ENCODE results near the gene DGAT2. TPM values are rescaled to one million over a fixed set of nuclear protein-coding genes. Genes with fewer than 3 reads are reported as not detected.

Gene DGAT2
- total RNA-seq, 1 experiment from 2014 or later = 2.8 TPM

GRCh38 chr11:75836417-75836816 is 67.8 kb downstream of the DGAT2 start:
- Histone ChIP-seq H3K27me3 (ENCODE audit: insufficient read depth, low read length) (no peaks in the 10 kb centered on the region), H2BK12ac (ENCODE audit: insufficient read length, low read depth, low read length) (no peak overlapping the region), H3K18ac (ENCODE audit: insufficient read length, low read depth, low read length) (no peak overlapping the region), H3K4ac (ENCODE audit: low read depth, low read length) (no peak overlapping the region), H3T11ph (ENCODE audit: low read length) (no peak overlapping the region), H3K79me1 (ENCODE audit: insufficient read depth, low read depth, low read length, poor library complexity, severe bottlenecking) (no peaks in the 10 kb centered on the region), H3K79me2 (ENCODE audit: insufficient read depth, low read length) (no peaks in the 10 kb centered on the region; the same call in 1 of the 2 replicates), H3K4me1 (ENCODE audit: insufficient read depth, low read length) (no peaks in the 10 kb centered on the region; the same call in 1 of the 2 replicates), H4K8ac (replicated peaks; ENCODE audit: insufficient read length, low read depth, low read length) (no peak overlapping the region), H3K9ac (ENCODE audit: extremely low read depth, insufficient read length, low read length) (no peak overlapping the region), H2BK20ac (ENCODE audit: low read depth, low read length, poor library complexity, severe bottlenecking) (no peak overlapping the region), H4K20me1 (ENCODE audit: control insufficient read depth, insufficient read depth, insufficient read length) (no peaks in the 10 kb centered on the region), H3K23me2 (ENCODE audit: insufficient read length, low read depth, low read length, poor library complexity, severe bottlenecking) (no peaks in the 10 kb centered on the region), H2BK15ac (ENCODE audit: low read depth, low read length) (no peak overlapping the region), H3K14ac (ENCODE audit: insufficient read depth, low read length) (no peak overlapping the region), H2BK5ac (ENCODE audit: insufficient read length, low read length) (no peak overlapping the region), H3K9me3 (ENCODE audit: control insufficient read depth, low read depth, low read length) (no peaks in the 10 kb centered on the region), H2AK5ac (ENCODE audit: insufficient read length, low read length) (no peak overlapping the region), H3K23ac (ENCODE audit: insufficient read length, low read depth, low read length) (no peak overlapping the region), H3K27ac (ENCODE audit: insufficient read length, low read depth, low read length) (no peak overlapping the region), H3K4me2 (ENCODE audit: insufficient read depth, insufficient read length, low read length) (no peak overlapping the region), H4K91ac (ENCODE audit: insufficient read length, low read depth, low read length) (no peak overlapping the region), H2BK120ac (ENCODE audit: low read depth, low read length, poor library complexity, severe bottlenecking) (no peak overlapping the region), H2AFZ (ENCODE audit: low read length) (no peak overlapping the region), H4K5ac (ENCODE audit: insufficient read length, low read depth, low read length) (no peak overlapping the region), H3K56ac (ENCODE audit: insufficient read length, low read depth, low read length) (no peak overlapping the region)
- Mint-ChIP-seq H3K27ac (no peak overlapping the region), H3K4me3 (no peak overlapping the region), H3K36me3 (ENCODE audit: insufficient read depth in 1 of 3, low read depth in 3 of 3) (peaks cover 0 to 10% (median 7%) of the 10 kb centered on the region in 3 experiments; a peak in 6 of 7 replicates), H3K27me3 (ENCODE audit: low read depth) (no peaks in the 10 kb centered on the region), H3K9me3 (peaks cover 0 to 6% of the 10 kb centered on the region in 2 experiments; a peak in 2 of 5 replicates), H3K4me1 (peaks cover 9 to 10% of the 10 kb centered on the region in 2 experiments)
- no peak for TF ChIP-seq CTCF (conservative IDR thresholded peaks at IDR 0.05)
- no peak for DNase-seq
- no CpG with 5 or more reads among the region's 3 CpGs for WGBS (ENCODE audit: extremely low coverage, insufficient read length, low lambda C conversion rate)
